Occipital lobe (tissue), 2 donors: ENCODE data around the gene CSNK1D. TPM values are rescaled to one million over a fixed set of nuclear protein-coding genes. Genes with fewer than 3 reads are reported as not detected.
A peak's percentile ranks its signal among the peaks of the same experiment; 100 is the strongest.

ENCODE experiments used
- DNase-seq: peaks from one replicate; lab custom pipeline; 2025; lab: John Stamatoyannopoulos, UW
- total RNA-seq: library from RNA; depleted of rRNA; stranded (reverse); fragments of >200 nt; gene quantifications from one replicate; pipeline ENCODE4 v1.2.3, GENCODE V29; 2014

Gene CSNK1D
- total RNA-seq, 1 donor from 2014 or later: 23.9 TPM

GRCh38 chr17:82295472-82295814, 21.9 kb upstream of the CSNK1D start:
- DNase-seq: no peak

GRCh38 chr17:82294064-82294773, 20.7 kb upstream of the CSNK1D start:
- no peak for DNase-seq

- DNase-seq: peak; percentile 95
These were observed 19.0 kb upstream of the CSNK1D start for GRCh38 chr17:82292251-82293154.

- no peak for DNase-seq
These were observed 18.2 kb upstream of the CSNK1D start for GRCh38 chr17:82291582-82292250.

- DNase-seq: no peak
These were observed 14.6 kb upstream of the CSNK1D start for GRCh38 chr17:82287868-82288801.

GRCh38 chr17:82287013-82287867, 13.7 kb upstream of the CSNK1D start:
- DNase-seq: no peak

GRCh38 chr17:82285141-82285540, 11.6 kb upstream of the CSNK1D start:
- DNase-seq: no peak

GRCh38 chr17:82283208-82283749, 9.8 kb upstream of the CSNK1D start:
- DNase-seq: no peak

- DNase-seq: no peak
These were observed 9.0 kb upstream of the CSNK1D start for GRCh38 chr17:82282239-82283207.

GRCh38 chr17:82281502-82282238, 8.2 kb upstream of the CSNK1D start:
- DNase-seq: no peak

GRCh38 chr17:82281076-82281475, 7.6 kb upstream of the CSNK1D start:
- no peak for DNase-seq

GRCh38 chr17:82280537-82280936, 7.0 kb upstream of the CSNK1D start:
- no peak for DNase-seq

- no peak for DNase-seq
These were observed 5.4 kb upstream of the CSNK1D start for GRCh38 chr17:82278786-82279391.

- DNase-seq: no peak
These were observed 4.8 kb upstream of the CSNK1D start for GRCh38 chr17:82278308-82278707.

GRCh38 chr17:82277851-82278250, 4.4 kb upstream of the CSNK1D start:
- no peak for DNase-seq

- DNase-seq: no peak
These were observed 3.4 kb upstream of the CSNK1D start for GRCh38 chr17:82276938-82277337.

GRCh38 chr17:82275326-82275725, 1.8 kb upstream of the CSNK1D start:
- no peak for DNase-seq
